NCI-H2029 (cell line): Measurements from ENCODE around the gene SPINK5.

Experiments used
- DNase-seq: peaks from one replicate; lab custom pipeline; 2025; lab: John Stamatoyannopoulos, UW

The SPINK5 gene

DNA sequence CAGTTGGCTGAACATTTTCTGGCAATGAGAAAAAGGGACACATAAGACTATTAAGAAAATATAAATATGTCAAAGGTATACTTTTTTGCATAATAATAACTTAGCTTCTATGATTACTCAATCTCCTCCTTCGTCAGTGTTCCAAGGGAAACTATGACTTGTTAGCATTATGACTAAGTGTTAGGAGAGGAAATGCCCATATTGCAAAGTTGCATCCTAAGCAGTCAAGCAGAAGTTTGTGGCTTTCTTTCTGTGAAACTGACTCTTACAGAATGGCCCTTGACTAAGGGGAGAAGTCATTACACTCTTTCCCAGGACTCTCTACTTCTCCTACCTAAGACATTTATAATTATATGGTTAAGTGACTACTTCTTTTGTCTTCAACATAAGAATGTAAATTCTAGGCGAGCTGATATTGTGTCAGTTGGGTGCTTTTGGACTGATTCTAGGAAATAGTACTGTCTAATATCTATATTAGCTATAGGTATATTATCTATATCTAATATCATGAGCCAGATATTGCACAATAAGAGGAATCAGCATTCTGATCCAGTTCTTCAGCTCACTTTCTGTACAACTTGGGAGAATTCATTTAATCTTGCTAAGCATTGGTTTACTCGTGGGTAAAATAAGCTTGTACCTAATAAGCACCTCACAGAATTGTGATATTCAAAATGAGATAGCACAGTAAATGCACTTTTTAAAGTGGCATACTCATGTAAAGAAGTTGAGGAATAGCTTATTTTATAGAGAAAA lies 122.6 kb downstream of the SPINK5 start:
- no peak for DNase-seq
